GM12892 (cell line): ENCODE data around the gene FGGY.

Source experiments
- POLR2A ChIP-seq: IDR thresholded peaks from 2 replicates; pipeline ENCODE4 v1.6.1; 2011; ENCODE audit warnings: low read depth, low read length, control low read depth
- POLR2AphosphoS5 ChIP-seq: IDR thresholded peaks from 2 replicates; pipeline ENCODE4 v1.6.1; 2011; ENCODE audit warnings: low read depth, low read length, control low read depth
- TAF1 ChIP-seq: IDR thresholded peaks from 2 replicates; pipeline ENCODE4 v1.6.1; 2011; ENCODE audit warnings: low read depth, mild to moderate bottlenecking, control low read depth, low read length, borderline replicate concordance

- no peak for TF ChIP-seq POLR2A
- no peak for TF ChIP-seq POLR2AphosphoS5
- no peak for TF ChIP-seq TAF1
Observed at GRCh38 chr1:59360729-59361128, 63.8 kb downstream of the FGGY start.
